Measurements from ENCODE around the gene ATG7.
A peak's percentile ranks its signal among the peaks of the same experiment; 100 is the strongest.

Gene ATG7

GRCh38 chr3:11271986-11272904 is at the start of gene ATG7:
Gene ATG7 (plus strand): TSS chr3:11272397. CDS start chr3:11298696, 26,299 bp downstream.
- DNase-seq, result peak; percentile 69

- DNase-seq, result no peak
Measured at GRCh38 chr3:11224010-11224409, 48.2 kb upstream of the ATG7 start.

GRCh38 chr3:11224870-11225229 is 47.3 kb upstream of the ATG7 start:
- no peak for DNase-seq

- no peak for DNase-seq
Measured at GRCh38 chr3:11226042-11226370, 46.2 kb upstream of the ATG7 start.

- DNase-seq, result no peak
Measured at GRCh38 chr3:11228041-11228440, 44.2 kb upstream of the ATG7 start.

- no peak for DNase-seq
Measured at GRCh38 chr3:11230125-11230524, 42.1 kb upstream of the ATG7 start.

- no peak for DNase-seq
Measured at GRCh38 chr3:11230832-11231231, 41.4 kb upstream of the ATG7 start.

- no peak for DNase-seq
Measured at GRCh38 chr3:11235385-11235784, 36.8 kb upstream of the ATG7 start.

- peak; percentile 10 for DNase-seq
Measured at GRCh38 chr3:11236588-11237461, 35.4 kb upstream of the ATG7 start.

- no peak for DNase-seq
Measured at GRCh38 chr3:11238060-11238459, 34.1 kb upstream of the ATG7 start.

- no peak for DNase-seq
Measured at GRCh38 chr3:11238880-11239279, 33.3 kb upstream of the ATG7 start.

GRCh38 chr3:11239796-11240195 is 32.4 kb upstream of the ATG7 start:
- no peak for DNase-seq

GRCh38 chr3:11240496-11240895 is 31.7 kb upstream of the ATG7 start:
- DNase-seq, result no peak

GRCh38 chr3:11244121-11244677 is 28.0 kb upstream of the ATG7 start:
- no peak for DNase-seq

GRCh38 chr3:11245276-11245675 is 26.9 kb upstream of the ATG7 start:
- no peak for DNase-seq

- no peak for DNase-seq
Measured at GRCh38 chr3:11245827-11246662, 26.2 kb upstream of the ATG7 start.

GRCh38 chr3:11246663-11246970 is 25.6 kb upstream of the ATG7 start:
- DNase-seq, result no peak

GRCh38 chr3:11247362-11247761 is 24.8 kb upstream of the ATG7 start:
- no peak for DNase-seq

GRCh38 chr3:11248596-11248995 is 23.6 kb upstream of the ATG7 start:
- no peak for DNase-seq

- DNase-seq, result no peak
Measured at GRCh38 chr3:11250902-11251806, 21.0 kb upstream of the ATG7 start.

- no peak for DNase-seq
Measured at GRCh38 chr3:11251807-11252176, 20.4 kb upstream of the ATG7 start.

- DNase-seq, result no peak
Measured at GRCh38 chr3:11254876-11255275, 17.3 kb upstream of the ATG7 start.
